Lung (tissue), 12 donors: ENCODE measurements around the gene CYSRT1. TPM values are rescaled to one million over a fixed set of nuclear protein-coding genes. Genes with fewer than 3 reads are reported as not detected.
A peak's percentile ranks its signal among the peaks of the same experiment; 100 is the strongest.
"Not testable (repeated sequence)": the region's sequence is repeated elsewhere in the genome, so short reads cannot be mapped to it uniquely, and the experiment has no call there.

Experiments used
- ATAC-seq: fragments of 200-7000 bp; cut with Tn5 transposase; one replicate; pipeline ENCODE4 v1.9.1; 2020; ENCODE audit warnings: moderate number of reproducible peaks; ENCODE audit not compliant: insufficient read depth, low FRiP score
- DNase-seq, 3 donors: peaks; one replicate each; pipeline ENCODE4 v3.0.0-alpha.2; 2013 to 2017
- H3K27ac ChIP-seq, 2 donors: one replicate each; pipeline ENCODE4 v1.5.1; 2013; ENCODE audit warnings: mild to moderate bottlenecking in 2 of 2, moderate library complexity in 2 of 2, control low read depth in 1 of 2, inconsistent platforms in 1 of 2, low read depth in 1 of 2, low read length in 1 of 2
- H3K27me3 ChIP-seq, 3 donors: one replicate each; pipeline ENCODE4 v1.5.1; 2013; ENCODE audit warnings: low read length in 2 of 3; ENCODE audit not compliant: control insufficient read depth in 3 of 3, insufficient read depth in 3 of 3
- H3K36me3 ChIP-seq, 4 donors: one replicate each; pipeline ENCODE4 v1.5.1; 2013; ENCODE audit warnings: low read length in 4 of 4, mild to moderate bottlenecking in 1 of 4, moderate library complexity in 1 of 4; ENCODE audit not compliant: control insufficient read depth in 4 of 4, insufficient read depth in 4 of 4
- H3K4me1 ChIP-seq, 5 donors: one replicate each; pipeline ENCODE4 v1.5.1; 2013; ENCODE audit warnings: low read length in 5 of 5, mild to moderate bottlenecking in 2 of 5, moderate library complexity in 1 of 5; ENCODE audit not compliant: control insufficient read depth in 5 of 5, insufficient read depth in 5 of 5
- H3K4me3 ChIP-seq: one replicate; pipeline ENCODE4 v1.5.1; 2013; ENCODE audit warnings: mild to moderate bottlenecking, control low read depth, moderate library complexity
- H3K9ac ChIP-seq, 2 donors: one replicate each; pipeline ENCODE4 v1.5.1; 2013; ENCODE audit warnings: low read length in 2 of 2, control low read depth in 1 of 2; ENCODE audit not compliant: insufficient read depth in 1 of 2
- H3K9me3 ChIP-seq, 4 donors: one replicate each; pipeline ENCODE4 v1.5.1; 2013; ENCODE audit warnings: low read length in 3 of 4, mild to moderate bottlenecking in 1 of 4, moderate library complexity in 1 of 4; ENCODE audit not compliant: control insufficient read depth in 4 of 4, insufficient read depth in 3 of 4
- WGBS, 2 donors: extraction: QIAGEN DNeasy Blood & Tissue Kit; methylation state at CpG; one replicate each; pipeline ENCODE4 v1.1.7; 2013; 5-methylcytosine and 5-hydroxymethylcytosine counted together
- polyA plus RNA-seq, 2 donors: library from polyadenylated mRNA; stranded (reverse); fragments of 200-250 nt; gene quantifications; one replicate each; pipeline ENCODE4 v1.2.1, GENCODE V29; 2013
- total RNA-seq, 2 donors: library from RNA; depleted of rRNA in 1 of 2; stranded (reverse); fragments of >200 nt in 1 of 2; gene quantifications; one replicate each; pipeline ENCODE4 v1.2.1, GENCODE V29; 2014 to 2021
- TF ChIP-seq, protein P1 (sequence below): IDR thresholded peaks from 2 replicates; pipeline ENCODE4 v1.5.1; 2012; ENCODE audit warnings: mild to moderate bottlenecking; ENCODE audit errors: control extremely low read depth, extremely low read depth
- donor health status: control.
- donor health status: control.
- donor health status: Bipolar disorder and iron deficiency.
- donor health status: healthy.
- donor health status: DM: yes; HTN: yes; CAD: no.

The CYSRT1 gene
- total and polyA plus RNA-seq, 4 donors = 0.70 to 2.7 (median 0.92) TPM; not detected in 1

DNA sequence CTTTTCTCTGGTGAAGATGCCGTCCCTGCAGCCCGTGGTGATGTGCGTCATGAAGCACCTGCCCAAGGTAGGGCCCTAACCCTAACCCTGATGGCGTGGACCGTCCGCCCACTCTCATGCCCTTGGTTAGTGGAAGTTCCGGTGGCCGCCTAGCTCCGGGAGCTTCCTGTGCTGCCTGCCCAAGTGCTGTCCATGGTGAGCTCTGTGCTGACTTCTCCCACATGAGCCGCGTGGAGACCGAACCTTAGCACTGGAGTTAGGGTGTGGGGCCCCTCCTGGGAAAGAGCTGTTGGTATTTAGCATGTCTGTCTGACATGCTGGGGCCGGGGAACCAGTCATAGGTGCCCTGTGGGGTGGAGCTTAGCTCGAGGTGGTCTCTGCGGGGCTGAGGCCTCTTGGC lies 31.4 kb downstream of the CYSRT1 start:
- peaks cover 3 to 17% (median 13%) of the 10 kb centered on the region in 4 donors for H3K36me3 ChIP-seq
- H3K27ac ChIP-seq = no peak overlapping the region
- H3K27me3 ChIP-seq = no peaks in the 10 kb centered on the region
- no peaks in the 10 kb centered on the region for H3K9me3 ChIP-seq
- H3K4me1 ChIP-seq = peaks cover 0 to 22% (median 12%) of the 10 kb centered on the region in 5 donors
- ATAC-seq (no peak), DNase-seq (no peak)
- 80 to 87% methylated on average over 15 of the region's 15 CpGs for WGBS, 2 donors
- TF ChIP-seq, protein P1, sequence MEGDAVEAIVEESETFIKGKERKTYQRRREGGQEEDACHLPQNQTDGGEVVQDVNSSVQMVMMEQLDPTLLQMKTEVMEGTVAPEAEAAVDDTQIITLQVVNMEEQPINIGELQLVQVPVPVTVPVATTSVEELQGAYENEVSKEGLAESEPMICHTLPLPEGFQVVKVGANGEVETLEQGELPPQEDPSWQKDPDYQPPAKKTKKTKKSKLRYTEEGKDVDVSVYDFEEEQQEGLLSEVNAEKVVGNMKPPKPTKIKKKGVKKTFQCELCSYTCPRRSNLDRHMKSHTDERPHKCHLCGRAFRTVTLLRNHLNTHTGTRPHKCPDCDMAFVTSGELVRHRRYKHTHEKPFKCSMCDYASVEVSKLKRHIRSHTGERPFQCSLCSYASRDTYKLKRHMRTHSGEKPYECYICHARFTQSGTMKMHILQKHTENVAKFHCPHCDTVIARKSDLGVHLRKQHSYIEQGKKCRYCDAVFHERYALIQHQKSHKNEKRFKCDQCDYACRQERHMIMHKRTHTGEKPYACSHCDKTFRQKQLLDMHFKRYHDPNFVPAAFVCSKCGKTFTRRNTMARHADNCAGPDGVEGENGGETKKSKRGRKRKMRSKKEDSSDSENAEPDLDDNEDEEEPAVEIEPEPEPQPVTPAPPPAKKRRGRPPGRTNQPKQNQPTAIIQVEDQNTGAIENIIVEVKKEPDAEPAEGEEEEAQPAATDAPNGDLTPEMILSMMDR = no peak
- H3K4me3 ChIP-seq = peak overlapping the region; percentile 98
- peak overlapping the region; percentile 53 to 68 for H3K9ac ChIP-seq

DNA sequence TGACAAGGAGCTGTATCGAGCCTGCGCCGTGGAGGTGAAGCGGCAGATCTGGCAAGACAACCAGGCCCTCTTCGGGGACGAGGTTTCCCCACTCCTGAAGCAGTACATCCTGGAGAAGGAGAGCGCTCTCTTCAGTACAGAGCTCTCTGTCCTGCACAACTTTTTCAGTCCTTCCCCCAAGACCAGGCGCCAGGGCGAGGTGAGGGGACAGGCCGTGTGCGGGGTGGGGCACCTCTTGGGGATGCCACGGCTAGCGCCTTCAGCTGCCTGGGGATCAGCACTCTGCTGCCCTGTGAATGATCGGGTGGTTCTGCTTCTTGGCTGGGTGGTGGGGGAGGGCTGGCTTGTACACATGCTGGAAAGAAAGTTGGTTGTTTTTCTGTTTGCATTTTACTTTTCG lies 31.9 kb downstream of the CYSRT1 start:
- no peak for ATAC-seq
- TF ChIP-seq, protein P1 = no peak
- WGBS, 2 donors = 90% methylated on average over 15 of the region's 15 CpGs
- Histone ChIP-seq H3K27me3 (no peaks in the 10 kb centered on the region), H3K27ac (no peak overlapping the region), H3K9me3 (no peaks in the 10 kb centered on the region), H3K4me3 (no peak overlapping the region), H3K4me1 (peaks cover 0 to 22% (median 12%) of the 10 kb centered on the region in 5 donors), H3K9ac (no peak overlapping the region), H3K36me3 (peaks cover 3 to 21% (median 13%) of the 10 kb centered on the region in 4 donors)
- no peak for DNase-seq

DNA sequence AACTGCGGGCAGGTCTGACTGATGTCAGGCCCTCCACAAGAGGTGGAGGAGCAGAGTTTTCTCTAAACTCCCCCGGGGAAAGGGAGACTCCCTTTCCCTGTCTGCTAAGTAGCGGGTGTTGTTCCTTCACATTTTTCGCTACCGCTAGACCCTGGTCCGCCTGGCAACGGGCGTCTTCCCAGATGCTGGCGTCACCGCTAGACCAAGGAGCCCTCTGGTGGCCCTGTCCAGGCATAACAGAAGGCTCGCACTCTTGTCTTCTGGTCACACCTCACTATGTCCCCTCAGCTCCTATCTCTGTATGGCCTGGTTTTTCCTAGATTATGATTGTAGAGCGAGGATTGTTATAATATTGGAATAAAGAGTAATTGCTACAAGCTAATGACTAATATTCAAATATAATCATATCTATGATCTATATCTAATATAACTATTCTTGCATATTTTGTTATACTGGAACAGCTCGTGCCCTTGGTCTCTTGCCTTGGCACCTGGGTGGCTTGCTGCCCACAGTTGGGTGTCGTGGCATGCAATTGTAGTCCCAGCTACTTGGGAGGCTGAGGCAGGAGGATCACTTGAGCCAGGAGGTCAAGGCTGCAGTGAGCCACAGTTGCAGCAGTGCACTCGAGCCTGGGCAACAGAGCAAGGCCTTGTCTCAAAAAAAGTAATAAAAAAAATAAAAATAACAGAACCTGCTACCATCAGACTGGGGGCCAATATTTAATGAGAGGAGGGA lies 37.4 kb downstream of the CYSRT1 start:
- peaks cover 12 to 45% (median 17%) of the 10 kb centered on the region in 4 donors for H3K36me3 ChIP-seq
- H3K9me3 ChIP-seq, H3K27me3 ChIP-seq, H3K9ac ChIP-seq, H3K4me3 ChIP-seq, H3K4me1 ChIP-seq, ATAC-seq, H3K27ac ChIP-seq: not testable (repeated sequence)
- 47 to 53% methylated on average over 14 to 15 of the region's 15 CpGs for WGBS, 2 donors
- DNase-seq = peak in 1 of 3 donors; percentile 42

DNA sequence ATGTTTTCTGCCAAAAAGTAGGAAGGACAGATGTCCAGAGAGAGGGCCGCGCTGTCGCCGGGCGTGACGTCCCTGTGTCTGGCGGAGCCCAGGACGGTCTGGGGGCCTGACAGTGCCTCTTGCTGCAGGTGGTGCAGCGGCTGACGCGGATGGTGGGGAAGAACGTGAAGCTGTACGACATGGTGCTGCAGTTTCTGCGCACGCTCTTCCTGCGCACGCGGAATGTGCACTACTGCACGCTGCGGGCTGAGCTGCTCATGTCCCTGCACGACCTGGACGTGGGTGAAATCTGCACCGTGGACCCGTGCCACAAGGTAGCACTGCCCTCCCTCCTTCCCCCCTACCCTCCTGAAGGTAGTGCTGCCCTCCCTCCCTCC lies 37.9 kb downstream of the CYSRT1 start:
- H3K4me3 ChIP-seq = no peak overlapping the region
- TF ChIP-seq, protein P1 = no peak
- H3K4me1 ChIP-seq = peaks cover 0 to 2% (median 0%) of the 10 kb centered on the region in 5 donors
- H3K9me3 ChIP-seq = no peaks in the 10 kb centered on the region
- ATAC-seq (no peak), DNase-seq (no peak)
- H3K27me3 ChIP-seq = no peaks in the 10 kb centered on the region
- 91 to 93% methylated on average over 24 of the region's 24 CpGs for WGBS, 2 donors
- no peak overlapping the region for H3K9ac ChIP-seq
- peaks cover 12 to 45% (median 19%) of the 10 kb centered on the region in 4 donors for H3K36me3 ChIP-seq
- no peak overlapping the region for H3K27ac ChIP-seq
